NCI-H2196 treated with DMSO at 0.1 percent for 48 hours (cell line): ENCODE results near the gene RFX8.
"Not testable (repeated sequence)": the region's sequence is repeated elsewhere in the genome, so short reads cannot be mapped to it uniquely, and the experiment has no call there.

Experiments used
- DNase-seq: peaks from one replicate; lab custom pipeline; 2025; ENCODE audit not compliant: unreplicated experiment; lab: John Stamatoyannopoulos, UW

Gene RFX8

DNA sequence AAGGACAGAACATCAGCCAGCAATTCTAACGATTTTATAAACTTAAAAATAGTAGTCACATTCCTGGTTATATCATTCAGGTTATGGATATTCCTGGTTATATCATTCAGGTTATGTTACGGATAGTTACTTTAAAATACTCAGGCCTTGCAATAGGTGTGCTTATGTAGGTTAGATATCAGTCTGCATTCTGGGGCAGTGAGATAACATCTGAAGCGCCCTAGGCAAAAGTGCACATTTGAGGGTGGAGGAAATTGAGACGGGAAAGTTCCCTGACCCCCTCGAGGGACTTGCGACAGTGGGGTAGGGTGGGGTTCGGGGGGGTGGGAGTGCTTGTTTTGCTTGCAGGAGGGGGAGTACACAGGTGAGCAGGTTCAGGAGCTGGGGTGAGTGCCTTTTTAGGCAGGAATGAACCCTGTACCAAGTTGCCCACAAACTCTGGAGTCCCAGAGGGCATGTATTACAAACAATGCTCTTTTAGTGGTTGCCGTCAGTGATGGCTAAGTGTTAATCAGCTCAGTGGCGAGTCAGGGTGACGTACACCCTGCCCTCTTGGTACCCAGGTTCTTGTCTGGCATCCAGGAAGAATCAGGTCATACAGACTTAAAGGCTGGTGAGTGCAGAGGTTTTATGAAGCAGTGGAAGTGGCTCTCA, 119.4 kb downstream of the RFX8 start:
- no peak for DNase-seq

DNA sequence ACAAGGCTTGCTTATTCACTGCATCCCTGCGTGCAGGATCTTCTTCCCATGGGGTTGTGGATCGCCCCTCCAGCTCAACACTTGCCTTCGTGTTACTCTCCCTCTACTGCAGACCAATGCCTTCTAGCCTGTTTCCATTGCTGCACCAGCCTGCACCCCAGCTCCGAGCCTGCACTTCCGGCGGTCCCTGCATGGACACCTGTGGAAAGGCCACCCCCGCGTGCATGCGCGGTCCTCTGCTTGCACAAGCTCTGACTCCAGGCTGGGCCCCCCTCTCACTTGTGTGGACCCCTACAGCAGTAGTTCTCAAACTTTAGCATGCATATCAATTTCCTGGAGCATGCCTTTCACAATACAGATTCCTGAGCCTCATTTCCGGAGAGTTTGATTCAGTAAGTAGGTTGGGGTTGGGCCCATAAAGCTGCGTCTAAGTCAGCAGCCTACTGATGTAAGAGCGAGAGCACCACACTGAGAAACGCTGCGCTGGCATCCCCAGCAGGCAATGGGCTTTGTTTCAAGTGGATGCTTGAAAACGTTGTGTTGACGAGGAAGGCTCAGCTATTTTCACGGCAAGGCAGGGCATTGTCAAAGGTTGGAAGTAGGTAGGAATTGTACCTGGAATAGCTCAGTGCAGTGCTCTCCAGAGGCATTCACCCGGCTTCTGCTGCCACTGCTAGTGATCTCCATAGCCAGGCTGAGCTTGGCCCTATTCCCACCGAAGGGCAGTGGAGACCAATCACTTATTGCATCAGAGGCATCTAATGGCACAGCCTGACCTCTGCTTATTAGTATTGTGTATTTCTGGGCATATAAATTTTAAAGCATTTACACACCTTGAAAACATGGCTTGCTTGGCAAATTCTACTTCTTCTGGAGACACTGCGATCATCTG, 120.2 kb downstream of the RFX8 start:
- no peak for DNase-seq

DNA sequence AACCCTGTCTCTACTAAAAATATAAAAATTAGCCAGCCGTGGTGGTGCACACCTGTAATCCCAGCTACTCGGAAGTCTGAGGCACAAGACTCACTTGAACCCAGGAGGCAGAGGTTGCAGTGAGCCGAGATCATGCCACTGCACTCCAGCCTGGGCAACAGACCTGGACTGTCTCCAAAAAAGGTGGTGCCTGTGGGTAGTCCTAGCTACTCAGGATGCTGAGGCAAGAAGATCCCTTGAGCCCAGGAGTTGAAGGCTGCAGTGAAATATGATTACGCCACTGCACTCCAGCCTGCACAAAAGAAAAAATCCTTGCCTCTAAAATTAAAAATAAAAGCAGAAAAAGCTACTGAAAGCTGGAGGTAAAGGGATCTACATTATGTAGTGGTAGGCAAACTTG, 122.3 kb downstream of the RFX8 start:
- DNase-seq: not testable (repeated sequence)

DNA sequence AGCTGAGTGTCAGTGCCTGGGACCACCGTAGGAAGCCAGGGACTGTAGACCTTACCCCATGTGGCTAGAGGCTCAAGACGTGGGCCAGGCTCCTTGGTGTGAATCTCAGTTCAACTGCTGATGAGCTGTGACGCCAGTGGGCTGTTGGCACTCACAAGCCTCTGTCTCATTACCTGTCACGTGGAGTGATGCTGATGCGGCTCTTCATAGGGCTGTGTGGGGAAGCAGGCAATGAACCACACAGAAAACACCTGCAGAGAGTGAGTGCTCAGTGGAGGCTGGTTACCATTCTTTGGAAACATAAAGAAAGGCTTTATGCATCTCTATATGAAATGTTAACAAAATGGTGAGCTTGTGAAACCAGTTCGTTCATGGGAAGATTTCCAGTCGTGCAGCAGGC, 123.7 kb downstream of the RFX8 start:
- DNase-seq: no peak

DNA sequence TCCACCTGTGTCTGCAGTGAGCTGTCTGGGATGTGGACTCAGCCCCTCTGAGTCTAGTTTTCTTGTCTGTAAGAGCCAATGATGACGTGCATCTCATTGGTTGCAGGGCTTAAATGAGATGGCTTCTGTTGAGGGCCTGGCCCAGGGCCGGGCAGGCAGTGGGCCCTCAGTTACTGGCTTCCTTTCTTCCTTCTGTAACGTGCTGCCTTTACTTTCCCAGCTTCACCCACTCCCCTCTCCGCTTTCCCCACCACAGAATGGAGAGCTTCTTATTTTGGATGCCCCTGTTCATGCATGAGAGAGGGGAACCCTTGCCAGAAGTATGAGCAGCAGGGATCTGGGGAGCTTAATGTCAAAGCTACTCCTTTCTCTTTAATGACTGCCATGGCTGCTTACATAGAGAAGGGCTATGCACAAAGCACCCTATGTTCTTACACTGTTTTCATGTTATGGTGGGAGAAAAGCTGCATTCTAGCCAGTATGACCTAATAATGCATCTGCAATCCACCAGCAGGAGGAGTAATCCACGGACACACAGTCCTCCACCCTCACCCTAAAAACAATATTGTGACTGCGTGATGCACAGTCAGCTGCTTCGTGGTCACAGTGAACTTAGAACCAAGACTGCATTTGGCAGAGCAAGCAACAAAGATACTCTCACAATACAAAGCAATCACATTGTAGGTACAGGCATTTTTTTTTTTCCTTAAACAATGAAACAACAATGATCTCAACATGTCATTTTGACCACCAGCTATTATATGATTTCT, 124.8 kb downstream of the RFX8 start:
- no peak for DNase-seq

DNA sequence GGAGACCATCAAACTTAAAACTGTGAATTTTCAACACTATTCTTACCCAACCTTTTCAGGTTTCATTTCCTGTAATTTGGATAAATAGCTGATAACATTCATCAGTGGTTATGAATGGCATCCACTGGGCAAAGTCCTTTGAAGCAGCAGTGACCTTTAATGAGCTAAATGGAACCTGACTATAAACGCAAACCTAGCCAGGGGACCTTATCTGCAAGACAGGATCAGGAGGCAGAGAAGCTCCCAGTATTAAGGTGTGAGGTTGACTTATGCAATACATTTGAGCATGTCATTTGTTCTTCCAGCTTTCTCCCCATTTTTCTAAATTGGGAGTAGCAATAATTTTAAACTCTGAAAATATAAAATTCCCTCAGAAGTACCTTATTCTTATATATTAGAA, 126.0 kb downstream of the RFX8 start:
- DNase-seq: no peak
